NOMO-1 (cell line): ENCODE data around the gene CD320.
"Not testable (repeated sequence)": the region's sequence is repeated elsewhere in the genome, so short reads cannot be mapped to it uniquely, and the experiment has no call there.

Source experiments
- DNase-seq, 2 experiments: peaks; one replicate each; lab custom pipeline; 2025; ENCODE audit not compliant: unreplicated experiment in 2 of 2; lab: John Stamatoyannopoulos, UW

The CD320 gene

DNA sequence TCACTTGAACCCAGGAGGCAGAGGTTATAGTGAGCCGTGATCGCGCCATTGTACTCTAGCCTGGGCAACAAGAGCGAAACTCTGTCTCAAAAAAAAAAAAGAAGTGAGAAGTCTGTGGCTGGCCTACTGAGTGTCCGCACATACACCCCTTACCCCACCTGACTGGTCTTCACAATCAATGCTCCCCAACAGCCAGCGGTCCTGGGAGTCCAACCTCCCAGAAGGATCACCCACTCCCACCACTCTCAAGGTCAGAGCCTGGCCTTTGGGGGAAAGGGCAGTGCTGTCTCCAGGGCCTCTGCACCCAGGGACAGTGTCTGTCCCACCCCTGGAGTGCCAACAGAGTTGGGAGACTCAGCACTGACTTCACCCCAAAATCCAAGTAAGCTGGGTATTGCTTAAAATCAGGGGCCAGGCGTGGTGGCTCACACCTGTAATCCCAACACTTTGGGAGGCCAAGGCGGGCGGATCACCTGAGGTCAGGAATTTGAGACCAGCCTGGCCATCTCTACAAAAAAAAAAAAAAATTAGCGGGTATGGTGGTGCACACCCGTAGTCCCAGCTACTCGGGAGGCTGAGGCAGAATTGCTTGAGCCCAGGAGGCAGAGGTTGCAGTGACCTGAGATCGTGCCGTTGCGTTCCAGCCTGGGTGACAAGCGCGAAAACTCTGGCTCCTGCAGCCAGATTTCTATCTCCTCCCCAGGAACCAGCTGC lies 2.3 kb upstream of the CD320 start:
- DNase-seq, result no peak

DNA sequence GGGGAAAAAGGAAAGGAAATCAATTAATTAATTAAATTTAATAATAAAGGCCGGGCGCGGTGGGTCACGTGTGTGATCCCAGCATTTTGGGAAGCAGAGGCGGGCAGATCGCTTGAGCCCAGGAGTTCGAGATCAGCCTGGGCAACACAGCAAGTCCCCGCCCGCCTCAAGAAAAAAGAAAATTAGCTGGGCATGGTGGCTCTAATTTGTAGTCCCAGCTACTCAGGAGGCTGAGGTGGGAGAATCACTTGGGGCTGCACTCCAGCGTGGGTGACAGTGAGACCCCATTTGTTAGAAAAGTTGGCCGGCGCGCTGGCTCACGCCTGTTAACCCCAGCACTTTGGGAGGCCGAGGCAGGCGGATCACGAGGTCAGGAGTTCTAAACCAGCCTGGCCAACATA lies 733 bp upstream of the CD320 start:
- DNase-seq, result no peak

DNA sequence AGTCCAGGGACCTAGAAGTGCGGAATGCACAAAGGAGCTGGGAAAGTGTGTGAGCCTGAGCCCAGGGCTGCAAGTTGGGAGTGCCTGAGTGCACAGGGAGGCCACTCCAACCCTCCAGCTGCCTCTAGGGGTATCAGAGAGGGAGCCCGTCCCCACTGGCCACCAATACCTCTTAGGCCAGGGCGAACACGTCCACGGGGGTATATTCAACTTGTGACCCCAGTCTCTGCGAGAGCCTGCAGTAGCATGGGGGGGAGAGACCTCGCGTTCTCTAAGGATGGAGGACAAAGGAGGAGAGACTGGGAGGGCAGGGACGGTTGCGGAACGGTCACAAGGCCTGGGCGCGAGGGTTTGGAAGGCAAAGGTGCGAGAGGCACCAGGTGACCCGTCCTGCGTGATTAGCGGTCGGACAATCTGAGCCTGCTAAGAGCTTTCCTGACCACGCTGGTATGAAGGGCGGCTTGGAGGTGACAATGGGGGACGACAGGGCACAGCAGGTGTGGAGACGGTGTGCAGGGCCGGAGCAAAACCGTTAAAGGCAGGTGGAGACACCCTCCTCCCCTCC lies 676 bp downstream of the CD320 start:
- DNase-seq, result no peak

DNA sequence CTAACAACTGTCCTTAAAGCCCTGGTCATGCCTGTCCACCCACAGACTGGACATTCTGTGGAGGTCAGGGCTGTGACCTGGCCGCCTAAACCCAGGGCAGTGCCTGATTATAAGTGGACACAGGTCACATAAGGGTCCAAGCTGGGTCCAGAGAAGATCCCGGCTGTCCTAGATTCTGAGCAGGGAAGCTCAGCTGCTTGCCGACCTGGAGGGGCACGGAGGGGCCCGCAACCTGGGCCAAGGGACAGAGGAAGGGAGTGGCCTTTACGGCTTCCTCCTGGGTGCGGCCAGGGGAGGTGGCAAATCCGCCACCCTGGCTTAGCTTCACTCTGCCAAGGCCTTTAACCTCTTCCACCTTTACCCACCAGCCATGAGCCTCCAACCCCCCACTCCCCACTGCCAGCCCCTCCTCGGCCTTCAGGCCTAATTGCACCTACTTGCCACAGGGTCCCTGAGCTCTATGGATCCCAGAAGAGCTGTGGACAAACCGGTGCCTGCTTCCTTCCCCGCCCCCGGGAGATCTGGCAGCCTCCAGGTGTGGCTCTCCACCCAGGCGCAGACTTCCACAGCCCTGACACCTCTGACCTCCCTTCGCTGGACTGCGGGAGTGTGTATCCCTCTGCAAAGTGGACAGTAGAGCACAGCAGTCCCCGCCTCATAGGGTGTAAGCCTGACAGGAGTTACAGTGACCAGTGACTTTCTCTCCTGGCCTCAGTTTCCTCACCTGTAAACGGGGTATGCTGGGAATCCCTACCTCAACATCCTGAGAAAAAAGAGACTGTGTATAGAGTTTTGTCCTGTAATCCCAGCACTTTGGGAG lies 1.7 kb downstream of the CD320 start:
- DNase-seq, result no peak

DNA sequence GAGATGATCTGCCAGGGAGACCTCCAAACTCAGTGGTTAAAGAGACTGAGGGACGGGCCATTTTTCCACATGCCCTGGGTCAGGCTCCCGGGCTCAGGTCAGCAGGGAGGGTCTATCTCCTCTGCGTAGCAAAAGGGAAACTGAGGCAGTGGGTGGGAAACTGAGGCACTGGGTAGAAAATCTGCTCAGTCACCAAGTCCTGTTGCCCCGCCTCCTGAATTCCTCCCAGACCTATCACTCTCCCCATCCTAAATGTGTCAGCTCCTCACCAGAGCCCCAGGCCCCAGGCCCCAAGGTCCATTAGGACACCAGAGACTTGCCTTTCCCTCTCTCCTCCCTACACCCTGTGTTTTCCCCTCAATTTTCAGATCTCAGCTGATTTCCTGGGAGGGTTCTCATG lies 2.4 kb downstream of the CD320 start:
- DNase-seq, result no peak

DNA sequence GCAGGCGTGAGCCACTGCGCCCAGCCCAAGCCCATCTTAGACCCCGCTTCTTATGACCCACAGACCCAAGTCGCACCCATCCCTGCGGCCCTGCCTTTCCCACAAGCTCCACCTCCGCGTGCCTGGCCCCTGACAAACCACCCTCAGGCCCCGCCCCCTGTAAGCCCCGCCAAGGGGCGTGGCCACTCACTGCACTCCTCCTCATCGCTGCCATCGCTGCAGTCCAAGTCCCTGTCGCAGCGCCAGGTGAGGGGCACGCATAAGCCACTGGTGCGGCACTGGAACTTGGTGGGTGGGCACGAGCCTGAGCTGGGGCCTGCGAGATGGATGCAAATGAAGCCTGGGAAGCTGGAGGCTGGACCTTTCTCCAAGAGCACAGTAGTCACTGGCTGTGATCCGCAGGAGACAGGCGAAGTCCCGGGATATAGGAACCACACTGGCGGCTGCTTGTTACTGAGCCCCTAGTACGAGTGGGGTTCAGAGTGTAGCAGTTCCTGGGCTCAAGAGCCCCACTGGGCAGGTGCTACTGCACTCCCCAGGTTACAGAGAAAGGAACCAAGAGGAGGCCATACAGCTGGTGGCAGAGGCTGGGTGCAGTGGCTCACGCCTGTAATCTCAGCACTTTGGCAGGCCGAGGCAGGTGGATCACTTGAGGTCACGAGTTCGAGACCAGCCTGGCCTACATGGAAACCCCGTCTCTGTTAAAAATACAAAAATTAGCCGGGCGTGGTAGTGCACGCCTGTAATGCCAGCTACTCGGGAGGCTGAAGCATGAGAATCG lies 3.1 kb downstream of the CD320 start:
- no peak for DNase-seq

DNA sequence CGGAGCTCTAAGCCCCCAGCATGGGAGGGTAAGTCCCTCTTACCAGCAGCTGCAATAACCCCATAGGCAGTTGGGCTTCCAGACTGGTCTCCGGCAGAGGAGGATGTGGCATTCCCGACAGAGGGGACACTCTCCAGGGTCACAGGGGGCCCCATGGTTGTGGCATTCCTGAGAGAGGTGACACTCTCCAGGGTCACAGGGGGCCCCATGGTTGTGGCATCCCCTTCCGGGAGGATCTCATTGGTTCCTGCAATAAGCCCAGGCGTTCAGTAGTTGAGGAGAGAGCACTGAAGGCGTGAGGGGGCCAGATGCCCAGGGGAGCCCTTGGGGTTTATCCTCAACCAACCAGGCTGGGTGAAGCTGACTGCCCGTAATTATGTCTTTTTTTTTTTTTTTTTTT lies 5.4 kb downstream of the CD320 start:
- DNase-seq, result no peak

DNA sequence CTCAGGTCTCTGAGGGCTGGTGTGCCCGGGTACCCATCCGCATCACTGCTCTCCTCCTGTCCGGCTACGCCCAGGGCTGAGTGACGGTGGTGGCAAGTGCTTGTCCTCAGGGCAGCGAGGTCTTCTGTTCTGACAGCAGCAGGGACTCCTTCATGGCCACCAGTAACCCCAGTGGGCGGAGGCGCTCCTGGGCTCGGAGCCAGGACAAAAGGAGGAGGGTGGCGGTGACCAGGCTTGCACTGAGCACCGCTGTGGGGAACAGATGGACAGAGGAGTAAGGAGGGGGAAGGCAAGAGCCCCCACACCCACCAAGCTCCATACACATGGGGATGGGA lies 5.8 kb downstream of the CD320 start:
- DNase-seq, result no peak

DNA sequence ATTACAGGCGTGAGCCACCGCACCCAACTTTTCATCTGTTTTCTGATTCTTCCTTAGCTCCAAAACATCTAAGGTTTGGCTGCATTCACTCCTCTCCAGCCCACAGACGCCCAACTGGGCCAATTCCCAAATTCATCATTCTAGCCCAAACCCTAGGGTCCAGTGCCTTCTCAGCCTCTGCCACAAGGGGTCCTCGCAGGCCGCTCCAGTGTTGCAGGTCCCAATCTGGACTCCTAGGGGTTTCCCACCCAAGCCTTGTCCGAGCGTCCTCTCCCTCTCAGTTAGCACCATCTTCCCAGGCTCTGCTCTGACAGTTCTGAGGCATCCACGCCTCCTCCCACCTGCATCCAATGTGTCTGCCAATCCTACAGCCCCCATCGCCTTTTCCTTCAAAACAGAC lies 16.8 kb downstream of the CD320 start:
- DNase-seq, result not testable (repeated sequence)

DNA sequence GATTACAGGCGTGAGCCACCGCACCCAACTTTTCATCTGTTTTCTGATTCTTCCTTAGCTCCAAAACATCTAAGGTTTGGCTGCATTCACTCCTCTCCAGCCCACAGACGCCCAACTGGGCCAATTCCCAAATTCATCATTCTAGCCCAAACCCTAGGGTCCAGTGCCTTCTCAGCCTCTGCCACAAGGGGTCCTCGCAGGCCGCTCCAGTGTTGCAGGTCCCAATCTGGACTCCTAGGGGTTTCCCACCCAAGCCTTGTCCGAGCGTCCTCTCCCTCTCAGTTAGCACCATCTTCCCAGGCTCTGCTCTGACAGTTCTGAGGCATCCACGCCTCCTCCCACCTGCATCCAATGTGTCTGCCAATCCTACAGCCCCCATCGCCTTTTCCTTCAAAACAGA lies 31.6 kb downstream of the CD320 start:
- DNase-seq, result not testable (repeated sequence)

DNA sequence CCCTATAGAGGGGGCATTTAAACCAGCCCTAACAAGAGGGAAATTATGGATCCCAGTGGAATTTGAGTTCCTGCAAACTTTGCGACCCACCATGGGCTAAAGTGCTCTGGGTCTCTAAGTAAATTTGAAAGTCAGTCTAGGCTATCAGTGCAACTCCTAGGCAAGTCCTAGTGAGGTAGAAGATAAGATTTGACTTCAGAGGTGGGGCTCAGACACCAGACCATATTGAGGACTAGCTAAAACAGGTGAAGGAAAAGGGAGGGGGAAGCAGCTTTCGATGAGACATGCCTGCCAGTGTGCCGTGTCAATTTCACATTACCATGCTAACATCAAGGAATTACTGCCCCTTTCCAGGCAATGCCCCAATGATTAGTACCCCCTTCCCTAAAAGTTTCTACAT lies 38.4 kb downstream of the CD320 start:
- no peak for DNase-seq

DNA sequence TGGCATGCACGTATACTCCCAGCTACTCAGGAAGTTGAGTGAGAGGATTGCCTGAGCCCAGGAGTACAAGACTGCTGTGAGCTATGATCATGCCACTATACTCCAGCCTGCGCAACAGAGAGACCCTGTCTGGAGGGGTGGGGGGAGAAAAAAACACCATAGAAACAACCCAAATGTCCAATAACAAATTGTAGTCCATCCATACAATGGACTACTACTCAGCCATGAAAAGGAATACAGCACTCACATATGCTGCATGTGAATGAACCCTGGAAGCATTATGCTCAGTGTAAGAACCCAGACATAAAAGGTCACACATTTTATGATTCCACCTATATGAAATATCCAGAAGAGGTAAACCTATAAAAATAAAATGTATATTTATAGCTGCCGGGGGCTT lies 42.3 kb downstream of the CD320 start:
- DNase-seq, result no peak

DNA sequence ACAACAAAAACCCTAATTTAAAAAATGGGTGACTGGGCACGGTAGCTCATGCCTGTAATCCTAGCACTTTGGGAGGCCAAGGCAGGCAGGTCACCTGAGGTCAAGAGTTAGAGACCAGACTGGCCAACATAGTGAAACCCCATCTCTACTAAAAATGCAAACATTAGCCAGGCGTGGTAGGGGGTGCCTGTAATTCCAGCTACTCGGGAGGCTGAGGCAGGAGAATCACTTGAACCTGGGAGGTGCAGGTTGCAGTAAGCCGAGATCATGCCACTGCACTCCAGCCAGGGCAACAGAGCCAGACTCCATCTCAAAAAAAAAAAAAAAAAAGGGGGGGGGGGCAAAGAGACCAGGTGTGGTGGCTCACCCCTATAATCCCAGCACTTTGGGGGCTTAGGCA lies 43.9 kb downstream of the CD320 start:
- DNase-seq, result not testable (repeated sequence)

DNA sequence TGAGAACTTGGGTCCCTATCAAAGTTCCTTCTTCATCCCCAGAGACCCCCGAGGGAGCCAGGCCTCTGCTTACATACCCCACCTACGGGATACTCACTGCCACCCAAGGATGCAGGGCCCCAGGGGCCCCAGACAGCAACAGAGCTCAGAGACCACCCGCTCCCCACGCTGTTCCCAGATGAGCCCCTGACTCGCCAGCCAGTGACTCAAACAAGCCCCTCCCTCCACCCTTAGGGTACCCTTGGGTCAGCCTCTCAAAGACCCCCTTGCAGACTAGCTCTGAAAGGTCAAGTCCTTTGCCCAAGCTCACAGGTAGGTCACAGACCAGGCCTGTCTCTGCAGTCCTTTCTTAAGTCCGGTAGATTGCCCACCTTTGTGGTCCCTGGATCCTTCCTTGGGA lies 45.7 kb downstream of the CD320 start:
- DNase-seq, result no peak

DNA sequence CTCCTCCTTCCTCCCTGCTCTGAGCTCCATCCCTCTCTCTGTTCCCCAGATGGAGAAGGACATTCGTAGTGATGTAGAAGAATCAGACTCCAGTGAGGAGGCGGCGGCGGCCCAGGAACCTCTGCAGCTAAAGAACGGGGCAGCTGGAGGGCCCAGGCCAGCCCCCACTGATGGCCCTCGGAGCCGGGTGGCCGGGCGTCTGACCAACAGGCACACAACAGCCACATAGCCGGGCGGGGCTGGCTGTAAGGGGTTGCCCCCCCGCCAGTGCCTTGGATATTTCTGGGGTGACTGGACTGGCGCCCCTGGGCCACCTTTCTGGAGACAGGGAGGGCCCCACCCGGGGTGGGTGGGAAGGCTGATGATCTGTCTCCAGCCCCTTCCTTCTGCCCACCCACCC lies 46.3 kb downstream of the CD320 start:
- no peak for DNase-seq

DNA sequence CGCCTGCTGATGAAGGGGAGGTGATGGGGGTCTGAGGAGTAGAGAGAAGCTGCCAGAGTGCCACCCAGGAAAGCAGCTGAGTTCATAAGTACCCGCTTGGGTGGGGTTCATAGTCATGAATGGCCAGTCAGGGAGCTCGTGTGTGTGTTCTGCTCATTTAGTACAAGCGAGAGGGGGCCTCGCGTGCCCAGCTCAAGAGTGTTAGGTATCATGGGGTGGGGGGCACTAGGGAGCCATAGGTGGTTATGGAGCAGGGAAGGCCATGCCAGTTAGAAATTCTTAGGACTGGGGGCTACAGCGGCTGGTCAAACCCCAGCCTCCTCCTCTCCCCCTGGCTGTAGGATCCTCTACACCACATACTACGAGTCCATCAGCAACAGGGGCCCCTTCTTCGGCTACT lies 46.8 kb downstream of the CD320 start:
- DNase-seq, result no peak

DNA sequence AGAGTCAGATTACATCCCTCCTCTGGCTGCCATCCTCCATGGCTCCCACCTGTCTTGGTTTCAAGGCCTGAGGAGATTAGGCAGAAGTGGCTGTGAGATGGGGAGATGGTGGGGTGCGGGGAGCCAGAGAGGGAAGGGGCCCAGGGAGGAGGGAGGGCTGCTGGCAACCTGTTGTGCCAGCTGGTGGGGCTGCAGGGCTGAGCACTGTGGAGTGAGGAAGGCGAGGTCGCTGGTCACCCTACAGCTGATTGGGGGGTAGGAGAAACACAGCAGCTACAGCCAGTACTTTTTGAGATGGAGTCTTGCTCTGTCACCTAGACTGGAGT lies 48.3 kb downstream of the CD320 start:
- DNase-seq, result no peak

DNA sequence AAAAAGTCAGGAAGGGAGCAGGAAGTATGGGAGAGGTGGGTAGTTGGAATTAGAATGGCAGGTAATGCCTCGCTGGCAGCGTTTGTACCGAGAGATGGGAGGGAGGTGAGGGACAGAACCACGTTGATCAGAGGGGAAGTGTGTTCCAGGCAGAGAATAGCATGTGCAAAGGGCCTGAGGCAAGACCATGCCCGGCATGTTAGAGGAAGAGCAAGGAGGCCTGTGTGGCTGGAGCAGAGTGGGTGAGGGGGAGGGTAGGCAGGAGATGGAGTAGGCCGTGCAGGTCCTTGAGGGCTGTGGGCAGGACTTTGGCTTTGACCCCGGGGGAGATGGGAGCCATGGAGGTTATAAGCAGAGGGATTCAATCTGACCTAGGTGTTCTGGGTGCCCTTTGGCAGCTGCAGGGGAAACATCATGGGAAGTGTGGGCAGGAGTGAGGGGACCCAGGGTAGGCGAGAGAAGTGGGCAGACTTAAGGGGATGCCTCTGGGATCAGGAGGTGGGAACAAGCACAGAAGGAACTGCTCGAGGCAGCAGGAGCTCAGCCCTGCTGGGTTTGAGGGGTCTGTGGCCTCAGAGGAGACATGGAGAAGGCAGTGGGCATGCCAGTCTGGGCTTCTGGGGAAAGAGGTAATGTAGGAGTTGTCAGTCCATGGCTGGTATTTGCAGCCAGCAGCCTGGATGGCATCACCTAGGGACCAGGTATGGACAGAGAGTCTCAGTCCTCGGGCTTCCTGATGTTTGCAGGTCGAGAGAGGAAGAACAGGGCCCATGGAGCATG lies 48.8 kb downstream of the CD320 start:
- no peak for DNase-seq

DNA sequence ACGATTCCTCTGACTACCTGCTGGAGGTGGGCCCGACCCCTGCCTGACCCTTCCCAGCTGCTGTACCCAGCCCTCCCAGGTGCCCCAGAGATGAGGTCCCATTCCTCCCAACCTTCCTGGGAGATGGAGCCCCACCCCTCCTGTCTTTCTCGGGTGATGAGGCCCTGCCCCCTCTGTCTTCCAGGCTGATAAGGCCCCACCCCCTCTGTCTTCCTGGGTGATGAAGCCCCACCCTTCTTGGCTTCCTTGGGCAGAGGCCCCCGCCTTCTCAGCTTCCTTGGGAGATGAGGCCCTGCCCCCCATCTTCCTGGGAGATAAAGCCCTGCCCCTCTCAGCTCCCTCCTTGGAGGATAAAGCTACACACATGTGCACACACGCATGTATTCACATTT lies 51.1 kb downstream of the CD320 start:
- no peak for DNase-seq

DNA sequence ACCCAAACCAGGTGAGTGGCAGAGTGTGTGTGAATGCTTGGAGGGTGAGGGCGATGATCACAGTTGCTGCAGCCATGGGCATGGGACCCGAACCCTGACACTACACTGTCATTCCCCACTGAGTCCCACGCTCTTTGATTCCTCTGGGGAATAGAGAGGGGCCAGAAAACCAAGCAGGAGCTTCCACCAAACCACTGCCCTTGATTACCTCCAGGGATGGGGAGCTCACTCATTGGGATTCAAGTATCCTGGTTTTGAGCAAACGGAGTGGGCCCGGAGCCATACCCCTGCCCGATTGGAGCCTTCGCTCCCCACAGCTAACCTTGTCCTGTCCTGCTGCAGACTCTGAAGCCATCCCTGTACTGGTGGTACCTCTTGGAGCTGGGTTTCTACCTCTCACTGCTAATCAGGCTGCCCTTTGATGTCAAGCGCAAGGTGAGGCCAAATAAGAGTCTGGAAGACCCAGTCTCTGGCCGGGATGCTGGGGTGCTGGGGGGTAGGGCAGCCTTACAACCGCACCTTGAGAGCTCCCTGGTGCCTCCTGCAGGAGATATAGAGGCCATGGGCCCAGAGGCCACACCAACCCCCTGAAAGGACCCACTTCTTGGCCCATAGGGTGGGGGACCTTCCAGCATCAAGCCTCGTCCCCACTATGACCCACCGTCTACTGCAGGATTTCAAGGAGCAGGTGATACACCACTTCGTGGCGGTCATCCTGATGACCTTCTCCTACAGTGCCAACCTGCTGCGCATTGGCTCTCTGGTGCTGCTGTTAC lies 51.7 kb downstream of the CD320 start:
- DNase-seq, result no peak
